ENCODE data around the gene PNMA8B. TPM values are rescaled to one million over a fixed set of nuclear protein-coding genes. Genes with fewer than 3 reads are reported as not detected.

Gene PNMA8B
- total and polyA plus RNA-seq, 2 donors (not counting 3 experiments of a cell fraction or from before 2014, with no cell fraction given) = 0.11 TPM; not detected in 1

GRCh38 chr19:46482631-46483030, 13.0 kb downstream of the PNMA8B start:
- no peak for TF ChIP-seq MAX (IDR thresholded peaks at IDR 0.05; ENCODE audit: insufficient read depth, insufficient read length)
- TF ChIP-seq MYC (IDR thresholded peaks at IDR 0.05; ENCODE audit: low read depth, low read length) = no peak
- TF ChIP-seq GATA2 (IDR thresholded peaks at IDR 0.05; ENCODE audit: insufficient read depth, insufficient read length, low read depth, low read length) = no peak
- TF ChIP-seq EZH2 (IDR thresholded peaks at IDR 0.05; ENCODE audit: borderline replicate concordance, low read depth, low read length, severe bottlenecking) = no peak
- no peak for TF ChIP-seq JUN (IDR thresholded peaks at IDR 0.05; ENCODE audit: borderline replicate concordance, insufficient read depth, insufficient read length, low read depth)
- TF ChIP-seq POLR2AphosphoS5 (IDR thresholded peaks at IDR 0.05; ENCODE audit: insufficient read depth, low read depth, low read length) = no peak
- no peak for TF ChIP-seq FOS (IDR thresholded peaks at IDR 0.05; ENCODE audit: borderline replicate concordance, insufficient read depth, low read length)
- TF ChIP-seq CTCF (IDR thresholded peaks at IDR 0.05; ENCODE audit: extremely low read depth in 1 of 2, insufficient read depth in 1 of 2, low read depth in 1 of 2, low read length in 2 of 2) = no peak
- TF ChIP-seq POLR2A (IDR thresholded peaks at IDR 0.05; ENCODE audit: low read depth, low read length) = no peak
- no TSS peak for BruUV-seq (replicated peaks)
- H3K27me3 ChIP-seq (ENCODE audit: control insufficient read depth in 2 of 2, insufficient read depth in 2 of 2, low read length in 2 of 2) = peaks cover 4 to 7% of the 10 kb centered on the region in 2 experiments
- H4K20me1 ChIP-seq (replicated peaks; ENCODE audit: control insufficient read depth, extremely low read depth, insufficient read depth, low read length) = no peaks in the 10 kb centered on the region
- ChIA-PET CTCF (interaction anchor here (1.0 to 1.8 kb wide), 4 partner anchors 78 to 203 kb away, joined by 3 to 5 read pairs (median 3); no protein-coding TSS in a partner anchor), POLR2A (no interaction called here)
- H3K9me1 ChIP-seq (replicated peaks; ENCODE audit: control insufficient read depth, extremely low read depth, insufficient read depth, low read length) = no peaks in the 10 kb centered on the region
- FAIRE-seq = no peak
- intact Hi-C loops (cut with micrococcal nuclease) = no loop called here
- no peaks in the 10 kb centered on the region for H3K9me3 ChIP-seq (replicated peaks; ENCODE audit: control insufficient read depth, insufficient read depth, low read length)
- DNase-seq (ENCODE audit: low read depth, low spot score) = no peak
- H3K27ac ChIP-seq (ENCODE audit: insufficient read depth, low read depth, low read length) = no peak overlapping the region
- H3K79me2 ChIP-seq (ENCODE audit: control insufficient read depth, insufficient read depth, low read length) = no peaks in the 10 kb centered on the region
- H2AFZ ChIP-seq (ENCODE audit: low read depth, low read length) = no peak overlapping the region
- dilution Hi-C loops (cut with MboI; ENCODE audit: extremely low pct_ligation_motif_present, low sequenced_read_pairs) = no loop called here
- no peak overlapping the region for H3K4me2 ChIP-seq (ENCODE audit: insufficient read depth, low read length)
- no peaks in the 10 kb centered on the region for H3K36me3 ChIP-seq (ENCODE audit: control insufficient read depth in 2 of 2, extremely low read depth in 1 of 2, insufficient read depth in 2 of 2, low read length in 2 of 2)
- no peak overlapping the region for H3K4me3 ChIP-seq (replicated peaks in 1 of 3; ENCODE audit: insufficient read depth in 1 of 3, low read depth in 1 of 3, low read length in 3 of 3)
- H3K4me1 ChIP-seq (ENCODE audit: control insufficient read depth, extremely low read depth, insufficient read depth, low read length) = peaks cover 9% of the 10 kb centered on the region
- no peak overlapping the region for H3K9ac ChIP-seq (replicated peaks; ENCODE audit: extremely low read depth, insufficient read depth, low read length)

All from endothelial cell of umbilical vein (primary cell).